Testis (tissue), 2 donors: ENCODE data around the gene DDX31.

Source experiments
- CTCF ChIP-seq, 3 experiments: fragments of 450-650 bp in 2 of 3; fragments of 200-600 bp in 1 of 3; sonication (generic) in 1 of 3; IDR thresholded peaks; one replicate each; pipeline ENCODE4 v1.5.1; 2016 to 2019; ENCODE audit warnings: antibody characterized with exemption in 3 of 3, mild to moderate bottlenecking in 2 of 3, moderate library complexity in 1 of 3
- POLR2A ChIP-seq: fragments of 450-650 bp; IDR thresholded peaks from one replicate; pipeline ENCODE4 v1.6.1; 2017; ENCODE audit warnings: antibody characterized with exemption, mild to moderate bottlenecking, moderate library complexity

DNA sequence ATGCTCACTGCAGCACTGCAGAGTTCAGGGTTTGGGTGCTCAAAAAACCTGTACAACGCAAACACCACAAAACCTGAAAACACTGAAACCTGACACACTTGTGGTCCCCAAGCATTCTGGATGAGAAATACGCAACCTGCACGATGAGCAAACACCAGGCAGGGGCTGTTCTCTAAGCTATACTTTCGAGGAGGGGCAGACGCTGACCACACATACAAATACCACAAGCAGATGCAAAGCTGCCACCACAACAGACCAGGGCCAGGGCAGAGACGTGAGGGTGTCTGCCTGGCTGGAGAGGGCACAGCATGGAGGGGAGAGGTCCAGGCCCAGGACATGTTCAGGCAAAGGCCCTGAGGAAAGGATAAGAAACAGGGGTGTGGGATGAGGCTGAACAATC is 64.4 kb downstream of the DDX31 start:
- TF ChIP-seq CTCF (IDR thresholded peaks at IDR 0.05): no peak
- TF ChIP-seq POLR2A: no peak
